Putamen (tissue), 1 donor: Measurements from ENCODE around the gene FAM167B.

Experiments
- DNase-seq: peaks from one replicate; pipeline ENCODE4 v3.0.0-alpha.2; 2016; ENCODE audit warnings: low spot score

FAM167B gene

GRCh38 chr1:32246888-32247273 is at the start of gene FAM167B:
TSS of gene FAM167B (plus strand) at chr1:32247222. CDS start at chr1:32247422, 200 bp downstream.
- DNase-seq = no peak

- no peak for DNase-seq
Observed at GRCh38 chr1:32197837-32198236, 49.2 kb upstream of the FAM167B start.

GRCh38 chr1:32198237-32199042 is 48.6 kb upstream of the FAM167B start:
- DNase-seq = no peak

- no peak for DNase-seq
Observed at GRCh38 chr1:32199043-32199716, 47.8 kb upstream of the FAM167B start.

- no peak for DNase-seq
Observed at GRCh38 chr1:32199717-32200072, 47.3 kb upstream of the FAM167B start.

GRCh38 chr1:32200226-32201010 is 46.6 kb upstream of the FAM167B start, which contains the start of gene CCDC28B:
TSS of gene CCDC28B (plus strand) at chr1:32200595. CDS start at chr1:32201936, 1,341 bp downstream.
- peak; percentile 62 for DNase-seq

- no peak for DNase-seq
Observed at GRCh38 chr1:32201011-32201855, 45.8 kb upstream of the FAM167B start.

GRCh38 chr1:32204943-32205361 is 42.1 kb upstream of the FAM167B start:
- no peak for DNase-seq

GRCh38 chr1:32205401-32206370 is 41.3 kb upstream of the FAM167B start, which contains the start of gene IQCC:
TSS of gene IQCC (plus strand) at chr1:32205671. CDS start at chr1:32205682, 11 bp downstream.
- peak; percentile 89 for DNase-seq

GRCh38 chr1:32208469-32208868 is 38.6 kb upstream of the FAM167B start:
- no peak for DNase-seq

GRCh38 chr1:32208891-32209328 is 38.1 kb upstream of the FAM167B start, which contains the start of gene DCDC2B:
TSS of gene DCDC2B (plus strand) at chr1:32209089. CDS start at chr1:32209094, 5 bp downstream.
- no peak for DNase-seq

GRCh38 chr1:32215629-32216480 is 31.2 kb upstream of the FAM167B start:
- no peak for DNase-seq

GRCh38 chr1:32216566-32216965 is 30.5 kb upstream of the FAM167B start:
- no peak for DNase-seq

- DNase-seq = no peak
Observed at GRCh38 chr1:32219022-32219421, 28.0 kb upstream of the FAM167B start.

- DNase-seq = no peak
Observed at GRCh38 chr1:32220746-32221580, 26.1 kb upstream of the FAM167B start.

GRCh38 chr1:32221581-32221979 is 25.4 kb upstream of the FAM167B start:
- DNase-seq = no peak

- peak; percentile 92 for DNase-seq
Observed at GRCh38 chr1:32221980-32222755, 24.9 kb upstream of the FAM167B start, which contains the start of the genes EIF3I and TMEM234. TSS of gene EIF3I (plus strand) at chr1:32222407. CDS start at chr1:32222442, 35 bp downstream. TSS of gene TMEM234 (minus strand) at chr1:32222353. CDS start at chr1:32222322, 31 bp downstream.
